ENCODE results near the gene GRSF1.

DNA sequence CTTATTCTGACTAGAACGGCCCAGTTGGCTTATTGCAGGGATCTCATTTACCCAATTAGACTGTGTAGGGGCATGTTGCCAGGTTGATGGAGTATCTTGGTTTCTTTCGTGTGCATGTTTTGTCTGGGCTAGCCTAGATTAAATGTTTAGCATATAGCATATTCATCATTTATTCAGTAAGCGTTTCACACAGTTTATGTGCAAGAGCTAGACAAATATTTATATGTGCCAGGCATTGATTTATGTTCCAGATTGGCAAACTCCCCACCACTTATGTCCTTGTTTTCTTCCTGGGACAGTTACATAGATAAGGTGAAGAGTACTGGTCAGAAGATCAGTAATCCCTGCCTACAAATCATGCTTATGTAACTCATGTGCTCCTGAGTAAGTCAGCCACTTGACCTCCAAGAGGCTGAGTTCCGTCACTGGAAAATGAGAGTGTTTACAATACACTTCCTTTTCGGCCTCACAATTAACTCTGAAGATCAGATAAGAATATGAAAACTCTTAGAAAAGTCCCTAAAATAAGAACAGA lies 60.7 kb downstream of the GRSF1 start:
- TF ChIP-seq POLR2A (IDR thresholded peaks at IDR 0.05) (no peak), POLR2AphosphoS5 (IDR thresholded peaks at IDR 0.05) (peak in 3 of 4 donors; percentile 24 to 34 (median 31)), EP300 (IDR thresholded peaks at IDR 0.05) (no peak)
- TF ChIP-seq, protein P1, sequence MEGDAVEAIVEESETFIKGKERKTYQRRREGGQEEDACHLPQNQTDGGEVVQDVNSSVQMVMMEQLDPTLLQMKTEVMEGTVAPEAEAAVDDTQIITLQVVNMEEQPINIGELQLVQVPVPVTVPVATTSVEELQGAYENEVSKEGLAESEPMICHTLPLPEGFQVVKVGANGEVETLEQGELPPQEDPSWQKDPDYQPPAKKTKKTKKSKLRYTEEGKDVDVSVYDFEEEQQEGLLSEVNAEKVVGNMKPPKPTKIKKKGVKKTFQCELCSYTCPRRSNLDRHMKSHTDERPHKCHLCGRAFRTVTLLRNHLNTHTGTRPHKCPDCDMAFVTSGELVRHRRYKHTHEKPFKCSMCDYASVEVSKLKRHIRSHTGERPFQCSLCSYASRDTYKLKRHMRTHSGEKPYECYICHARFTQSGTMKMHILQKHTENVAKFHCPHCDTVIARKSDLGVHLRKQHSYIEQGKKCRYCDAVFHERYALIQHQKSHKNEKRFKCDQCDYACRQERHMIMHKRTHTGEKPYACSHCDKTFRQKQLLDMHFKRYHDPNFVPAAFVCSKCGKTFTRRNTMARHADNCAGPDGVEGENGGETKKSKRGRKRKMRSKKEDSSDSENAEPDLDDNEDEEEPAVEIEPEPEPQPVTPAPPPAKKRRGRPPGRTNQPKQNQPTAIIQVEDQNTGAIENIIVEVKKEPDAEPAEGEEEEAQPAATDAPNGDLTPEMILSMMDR (IDR thresholded peaks at IDR 0.05) = no peak

Data from sigmoid colon (tissue), 4 donors.